Activated naive CD4-positive, alpha-beta T cell (primary cell): Measurements from ENCODE around the gene MYO9B.
"Not testable (repeated sequence)": the region's sequence is repeated elsewhere in the genome, so short reads cannot be mapped to it uniquely, and the experiment has no call there.

Experiments used
- DNase-seq, 4 experiments: peaks; one replicate each; lab custom pipeline; 2025; lab: John Stamatoyannopoulos, UW

The MYO9B gene

GRCh38 chr19:17145546-17146497, 70.2 kb downstream of the MYO9B start:
- DNase-seq, result no peak

- DNase-seq, result no peak
Measured at GRCh38 chr19:17148130-17148529, 72.6 kb downstream of the MYO9B start.

GRCh38 chr19:17149393-17150135, 74.0 kb downstream of the MYO9B start:
- no peak for DNase-seq

- no peak for DNase-seq
Measured at GRCh38 chr19:17153996-17154395, 78.4 kb downstream of the MYO9B start.

GRCh38 chr19:17155251-17155650, 79.7 kb downstream of the MYO9B start:
- no peak for DNase-seq

- no peak for DNase-seq
Measured at GRCh38 chr19:17156296-17156946, 80.8 kb downstream of the MYO9B start.

- no peak for DNase-seq
Measured at GRCh38 chr19:17156947-17157302, 81.3 kb downstream of the MYO9B start.

- no peak for DNase-seq
Measured at GRCh38 chr19:17158584-17158983, 83.0 kb downstream of the MYO9B start.

GRCh38 chr19:17159466-17160393, 84.2 kb downstream of the MYO9B start:
- DNase-seq, result no peak

GRCh38 chr19:17160908-17161307, 85.3 kb downstream of the MYO9B start:
- no peak for DNase-seq

- DNase-seq, result not testable (repeated sequence)
Measured at GRCh38 chr19:17162131-17162530, 86.6 kb downstream of the MYO9B start.

GRCh38 chr19:17162580-17162979, 87.0 kb downstream of the MYO9B start:
- no peak for DNase-seq

GRCh38 chr19:17163652-17164051, 88.1 kb downstream of the MYO9B start:
- DNase-seq, result no peak

- DNase-seq, result no peak
Measured at GRCh38 chr19:17164639-17165038, 89.1 kb downstream of the MYO9B start.

- DNase-seq, result no peak
Measured at GRCh38 chr19:17165715-17166114, 90.1 kb downstream of the MYO9B start.

- no peak for DNase-seq
Measured at GRCh38 chr19:17170538-17171297, 95.1 kb downstream of the MYO9B start.

- DNase-seq, result no peak
Measured at GRCh38 chr19:17171874-17172273, 96.3 kb downstream of the MYO9B start.

- DNase-seq, result no peak
Measured at GRCh38 chr19:17172624-17173345, 97.2 kb downstream of the MYO9B start.

GRCh38 chr19:17178291-17178690, 102.7 kb downstream of the MYO9B start:
- DNase-seq, result no peak
